GM19438 (cell line): ENCODE results near the gene UACA.
"Not testable (repeated sequence)": the region's sequence is repeated elsewhere in the genome, so short reads cannot be mapped to it uniquely, and the experiment has no call there.

Experiments used
- ATAC-seq: cut with Tn5 transposase; IDR thresholded peaks from one replicate; pipeline ENCODE4 v1.9.1; 2021; ENCODE audit warnings: low read depth; ENCODE audit not compliant: unreplicated experiment

Gene UACA, protein sequence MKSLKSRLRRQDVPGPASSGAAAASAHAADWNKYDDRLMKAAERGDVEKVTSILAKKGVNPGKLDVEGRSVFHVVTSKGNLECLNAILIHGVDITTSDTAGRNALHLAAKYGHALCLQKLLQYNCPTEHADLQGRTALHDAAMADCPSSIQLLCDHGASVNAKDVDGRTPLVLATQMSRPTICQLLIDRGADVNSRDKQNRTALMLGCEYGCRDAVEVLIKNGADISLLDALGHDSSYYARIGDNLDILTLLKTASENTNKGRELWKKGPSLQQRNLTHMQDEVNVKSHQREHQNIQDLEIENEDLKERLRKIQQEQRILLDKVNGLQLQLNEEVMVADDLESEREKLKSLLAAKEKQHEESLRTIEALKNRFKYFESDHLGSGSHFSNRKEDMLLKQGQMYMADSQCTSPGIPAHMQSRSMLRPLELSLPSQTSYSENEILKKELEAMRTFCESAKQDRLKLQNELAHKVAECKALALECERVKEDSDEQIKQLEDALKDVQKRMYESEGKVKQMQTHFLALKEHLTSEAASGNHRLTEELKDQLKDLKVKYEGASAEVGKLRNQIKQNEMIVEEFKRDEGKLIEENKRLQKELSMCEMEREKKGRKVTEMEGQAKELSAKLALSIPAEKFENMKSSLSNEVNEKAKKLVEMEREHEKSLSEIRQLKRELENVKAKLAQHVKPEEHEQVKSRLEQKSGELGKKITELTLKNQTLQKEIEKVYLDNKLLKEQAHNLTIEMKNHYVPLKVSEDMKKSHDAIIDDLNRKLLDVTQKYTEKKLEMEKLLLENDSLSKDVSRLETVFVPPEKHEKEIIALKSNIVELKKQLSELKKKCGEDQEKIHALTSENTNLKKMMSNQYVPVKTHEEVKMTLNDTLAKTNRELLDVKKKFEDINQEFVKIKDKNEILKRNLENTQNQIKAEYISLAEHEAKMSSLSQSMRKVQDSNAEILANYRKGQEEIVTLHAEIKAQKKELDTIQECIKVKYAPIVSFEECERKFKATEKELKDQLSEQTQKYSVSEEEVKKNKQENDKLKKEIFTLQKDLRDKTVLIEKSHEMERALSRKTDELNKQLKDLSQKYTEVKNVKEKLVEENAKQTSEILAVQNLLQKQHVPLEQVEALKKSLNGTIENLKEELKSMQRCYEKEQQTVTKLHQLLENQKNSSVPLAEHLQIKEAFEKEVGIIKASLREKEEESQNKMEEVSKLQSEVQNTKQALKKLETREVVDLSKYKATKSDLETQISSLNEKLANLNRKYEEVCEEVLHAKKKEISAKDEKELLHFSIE (N-terminal part only)

GRCh38 chr15:70763120-70763949, at the start of gene UACA:
Gene UACA (minus strand): TSS chr15:70763558. CDS start chr15:70763407, 151 bp downstream.
- ATAC-seq = peak; percentile 93

GRCh38 chr15:70812827-70813364, 49.5 kb upstream of the UACA start:
- ATAC-seq = no peak

GRCh38 chr15:70810916-70811578, 47.7 kb upstream of the UACA start:
- no peak for ATAC-seq

DNA sequence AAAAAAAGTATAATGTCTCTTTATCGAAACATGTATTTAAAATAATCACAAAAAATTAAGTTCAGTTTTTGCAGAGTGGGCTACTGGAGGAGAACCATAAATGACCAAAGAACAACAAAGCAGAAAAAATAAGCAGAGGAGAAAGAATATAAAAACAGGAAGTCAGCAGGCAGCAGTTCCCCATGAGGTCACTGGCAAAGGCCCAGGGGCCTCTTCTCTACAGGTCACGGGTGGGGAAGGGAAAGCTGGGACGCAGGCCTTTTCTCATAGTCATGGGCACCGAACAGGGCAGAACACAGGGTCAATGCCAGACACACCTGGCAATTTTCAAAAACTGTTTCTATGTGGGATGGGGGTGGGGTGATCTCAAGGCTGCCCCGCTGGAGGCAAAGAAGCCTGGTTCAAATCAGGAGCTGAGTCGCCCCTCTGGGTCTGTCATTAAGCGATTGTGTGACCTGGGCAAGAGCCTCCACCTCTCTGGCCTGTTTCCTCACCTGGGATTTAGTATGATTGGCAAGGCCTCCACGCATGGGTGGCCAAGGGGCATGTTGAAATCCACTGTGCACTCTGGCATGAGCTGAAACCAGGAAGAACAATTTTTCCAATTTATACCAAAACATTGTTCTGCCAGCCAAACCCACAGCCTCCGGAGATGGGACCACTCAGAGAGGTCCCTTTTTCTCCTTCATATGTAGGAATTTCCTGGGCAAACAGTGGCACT, 43.8 kb upstream of the UACA start:
- ATAC-seq = no peak

GRCh38 chr15:70804388-70804787, 41.0 kb upstream of the UACA start:
- not testable (repeated sequence) for ATAC-seq

DNA sequence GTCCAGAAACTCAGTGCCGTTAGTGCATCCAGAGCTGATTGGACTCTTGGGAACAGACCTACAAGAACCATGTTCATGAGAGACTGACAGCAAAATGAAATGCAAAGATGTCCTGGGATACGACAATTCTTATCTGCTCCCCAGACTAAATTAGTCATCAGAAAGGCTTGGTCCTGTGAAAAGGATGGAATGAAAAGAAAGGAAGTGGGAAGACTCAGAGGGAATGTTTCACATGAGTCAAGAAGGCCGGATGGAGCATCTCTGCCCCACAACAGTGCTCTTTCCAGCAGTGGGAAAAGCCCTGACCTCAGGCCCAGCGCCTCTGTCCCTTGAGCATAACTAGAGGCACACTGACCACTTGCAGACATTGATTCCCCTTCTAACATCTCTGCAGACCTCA, 39.3 kb upstream of the UACA start:
- no peak for ATAC-seq

DNA sequence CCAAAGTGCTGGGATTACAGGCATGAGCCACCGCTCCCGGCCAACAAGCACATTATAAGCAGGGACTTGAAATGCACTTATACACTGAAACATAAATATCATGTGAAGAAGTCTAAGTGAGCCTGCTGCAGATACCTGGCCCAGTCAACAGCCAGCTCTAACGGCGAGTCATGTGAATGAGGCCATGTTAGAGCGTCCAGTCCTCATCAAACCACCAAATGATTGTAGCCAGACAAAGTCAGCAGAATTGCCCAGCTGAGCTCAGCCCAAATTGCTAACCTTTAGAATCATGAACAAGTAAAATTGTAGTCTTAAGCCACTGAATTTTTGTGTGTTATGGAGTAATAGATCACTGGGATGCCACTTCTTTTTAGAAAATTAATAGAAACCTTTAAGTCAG, 37.8 kb upstream of the UACA start:
- ATAC-seq = no peak

GRCh38 chr15:70799667-70800450, 36.5 kb upstream of the UACA start:
- no peak for ATAC-seq

GRCh38 chr15:70797464-70797863, 34.1 kb upstream of the UACA start:
- ATAC-seq = no peak

- ATAC-seq = no peak
These were observed 33.4 kb upstream of the UACA start for GRCh38 chr15:70796516-70797310.

DNA sequence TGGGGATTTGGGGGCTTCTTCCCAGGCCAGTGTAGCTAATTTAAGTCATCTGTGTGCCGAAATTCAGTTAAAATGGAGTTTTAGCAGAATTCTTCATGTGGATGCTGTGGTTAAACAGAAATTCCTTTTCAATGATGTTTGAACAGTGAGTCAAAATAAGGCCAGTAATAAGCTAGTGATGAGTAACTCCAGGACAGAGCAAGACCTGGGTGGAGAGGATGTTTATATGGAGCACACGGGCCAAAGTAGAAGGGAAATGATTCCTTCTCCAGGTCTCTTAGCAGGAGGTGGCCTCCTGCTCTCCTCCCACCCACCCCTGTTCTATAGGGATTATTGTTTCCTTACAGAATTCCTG, 31.9 kb upstream of the UACA start:
- ATAC-seq = no peak

- ATAC-seq = no peak
These were observed 31.4 kb upstream of the UACA start for GRCh38 chr15:70794596-70795310.

GRCh38 chr15:70793694-70794093, 30.3 kb upstream of the UACA start:
- ATAC-seq = no peak

GRCh38 chr15:70792171-70792573, 28.8 kb upstream of the UACA start:
- ATAC-seq = no peak

DNA sequence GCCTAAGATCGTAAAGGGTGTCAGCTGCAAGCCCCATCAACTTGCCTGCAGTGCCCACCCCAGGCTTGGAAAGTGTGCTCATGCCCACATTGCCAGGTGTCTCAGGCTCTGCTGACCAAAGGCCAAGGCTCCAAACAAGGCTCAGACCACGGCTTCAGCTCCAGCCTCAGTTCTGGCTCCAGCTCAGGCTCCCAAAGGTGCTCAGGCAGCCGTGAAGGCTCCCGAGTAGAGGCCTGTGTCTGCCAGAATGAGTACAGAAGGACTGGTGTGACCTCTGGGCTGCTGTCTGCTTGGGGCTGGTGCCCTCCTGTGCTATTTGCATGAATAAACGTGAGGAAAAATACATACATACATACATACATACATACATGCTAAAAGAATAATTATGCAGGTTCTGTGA, 27.9 kb upstream of the UACA start:
- ATAC-seq = no peak

DNA sequence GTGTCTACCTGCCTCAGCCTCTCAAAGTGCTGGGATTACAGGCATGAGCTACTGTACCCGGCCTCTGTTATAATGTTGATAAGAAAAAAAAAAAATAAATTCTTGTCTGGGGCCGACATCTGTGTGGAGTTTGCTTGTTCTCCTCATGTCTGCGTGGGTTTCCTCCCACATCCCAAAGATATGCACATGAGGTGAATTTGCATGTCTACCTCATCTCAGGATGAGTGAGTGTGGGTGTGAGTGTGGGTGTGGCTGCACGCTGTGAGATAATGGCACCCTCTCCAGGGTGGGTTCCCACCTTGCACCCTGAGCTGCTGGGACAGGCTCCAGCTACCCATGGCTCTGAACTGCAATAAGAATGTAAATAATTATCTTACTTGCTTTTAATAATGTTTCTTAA, 25.9 kb upstream of the UACA start:
- no peak for ATAC-seq
